HepG2 (cell line): Measurements from ENCODE around the gene FAHD1. TPM values are rescaled to one million over a fixed set of nuclear protein-coding genes. Genes with fewer than 3 reads are reported as not detected.

Experiments used
- GLI4 ChIP-seq: sonication (generic); formaldehyde crosslinking; IDR thresholded peaks from 2 replicates; pipeline ENCODE4 v1.5.1; 2020; ENCODE audit warnings: missing genetic modification reagents, mild to moderate bottlenecking, moderate library complexity, borderline replicate concordance
- HNF1A ChIP-seq, 2 experiments: sonication (generic) in 1 of 2; formaldehyde crosslinking in 1 of 2; IDR thresholded peaks; 2 replicates each; pipeline versions ENCODE4 v1.4.0 to v1.6.1; 2016 to 2020; ENCODE audit warnings: borderline replicate concordance in 1 of 2, low read depth in 1 of 2, mild to moderate bottlenecking in 1 of 2, missing genetic modification reagents in 1 of 2
- IRF1 ChIP-seq: sonication (generic); formaldehyde crosslinking; IDR thresholded peaks from 2 replicates; pipeline ENCODE4 v1.4.0; 2020; ENCODE audit warnings: low read depth, mild to moderate bottlenecking, missing genetic modification reagents
- IRX3 ChIP-seq: sonication (generic); formaldehyde crosslinking; IDR thresholded peaks from 2 replicates; pipeline ENCODE4 v1.8.1; 2023; ENCODE audit warnings: mild to moderate bottlenecking, low read depth, missing genetic modification reagents, borderline replicate concordance
- polyA plus RNA-seq, 8 experiments: library from polyadenylated mRNA; depleted of rRNA in 3 of 8; stranded (reverse) in 7 of 8; unstranded in 1 of 8; fragments of >200 nt; fragmentation: Illumina TruSeq in 4 of 8; extraction: Trizol in 4 of 8; gene quantifications; 2 replicates each; pipeline versions ENCODE4 v1.2.1 to v1.2.3, GENCODE V29; 2011 to 2016; ENCODE audit warnings: low read depth in 4 of 8, missing spikeins in 1 of 8, mixed read lengths in 1 of 8; ENCODE audit not compliant: insufficient read depth in 1 of 8
- total RNA-seq, 5 experiments: library from RNA; depleted of rRNA; stranded (reverse); fragments of >200 nt; fragmentation: Illumina TruSeq; extraction: Trizol; gene quantifications; 2 replicates each; pipeline ENCODE4 v1.2.3, GENCODE V29; 2016; ENCODE audit warnings: low read depth in 1 of 5
- TF ChIP-seq, protein P1 (sequence below): sonication (generic); formaldehyde crosslinking; IDR thresholded peaks from 2 replicates; pipeline ENCODE4 v1.5.0; 2020; ENCODE audit warnings: mild to moderate bottlenecking, missing genetic modification reagents
- TF ChIP-seq, protein P2 (sequence below): sonication (generic); formaldehyde crosslinking; IDR thresholded peaks from 2 replicates; pipeline ENCODE4 v1.8.0; 2022; ENCODE audit warnings: missing genetic modification reagents, low read depth, mild to moderate bottlenecking, borderline replicate concordance
- TF ChIP-seq, protein P3 (sequence below): sonication (generic); formaldehyde crosslinking; IDR thresholded peaks from 2 replicates; pipeline ENCODE4 v1.4.0; 2020; ENCODE audit warnings: mild to moderate bottlenecking, missing genetic modification reagents

Gene FAHD1
- total and polyA plus RNA-seq, 2 of the 13 experiments (the other 11 are each of a cell fraction or from before 2014, with no cell fraction given) = 39.0 to 45.3 TPM

DNA sequence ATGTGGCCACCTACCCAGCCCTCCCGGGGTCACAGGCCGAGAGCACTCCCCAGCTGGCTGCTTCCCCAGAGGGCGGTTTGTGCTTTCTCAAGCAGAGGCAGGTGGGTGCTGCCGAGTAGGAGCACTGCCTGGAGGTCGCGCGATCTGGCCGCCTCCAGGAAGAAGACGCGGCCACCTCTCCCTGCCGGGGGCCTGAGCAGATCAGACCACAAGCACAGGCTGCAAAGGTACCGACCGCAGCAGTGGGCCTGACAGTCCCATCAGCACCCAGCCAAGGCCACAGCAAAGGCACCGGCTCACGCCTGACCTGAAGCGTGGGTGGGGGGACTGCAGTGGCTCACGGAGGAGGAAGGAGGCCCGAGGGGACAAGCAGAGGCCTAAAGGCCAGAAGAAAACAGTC, 18.3 kb upstream of the FAHD1 start (continued):
- TF ChIP-seq, protein P1, sequence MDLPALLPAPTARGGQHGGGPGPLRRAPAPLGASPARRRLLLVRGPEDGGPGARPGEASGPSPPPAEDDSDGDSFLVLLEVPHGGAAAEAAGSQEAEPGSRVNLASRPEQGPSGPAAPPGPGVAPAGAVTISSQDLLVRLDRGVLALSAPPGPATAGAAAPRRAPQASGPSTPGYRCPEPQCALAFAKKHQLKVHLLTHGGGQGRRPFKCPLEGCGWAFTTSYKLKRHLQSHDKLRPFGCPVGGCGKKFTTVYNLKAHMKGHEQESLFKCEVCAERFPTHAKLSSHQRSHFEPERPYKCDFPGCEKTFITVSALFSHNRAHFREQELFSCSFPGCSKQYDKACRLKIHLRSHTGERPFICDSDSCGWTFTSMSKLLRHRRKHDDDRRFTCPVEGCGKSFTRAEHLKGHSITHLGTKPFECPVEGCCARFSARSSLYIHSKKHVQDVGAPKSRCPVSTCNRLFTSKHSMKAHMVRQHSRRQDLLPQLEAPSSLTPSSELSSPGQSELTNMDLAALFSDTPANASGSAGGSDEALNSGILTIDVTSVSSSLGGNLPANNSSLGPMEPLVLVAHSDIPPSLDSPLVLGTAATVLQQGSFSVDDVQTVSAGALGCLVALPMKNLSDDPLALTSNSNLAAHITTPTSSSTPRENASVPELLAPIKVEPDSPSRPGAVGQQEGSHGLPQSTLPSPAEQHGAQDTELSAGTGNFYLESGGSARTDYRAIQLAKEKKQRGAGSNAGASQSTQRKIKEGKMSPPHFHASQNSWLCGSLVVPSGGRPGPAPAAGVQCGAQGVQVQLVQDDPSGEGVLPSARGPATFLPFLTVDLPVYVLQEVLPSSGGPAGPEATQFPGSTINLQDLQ (CRISPR knock-in tag) = no peak
- TF ChIP-seq IRX3 (CRISPR knock-in tag) = no peak
- TF ChIP-seq, protein P2, sequence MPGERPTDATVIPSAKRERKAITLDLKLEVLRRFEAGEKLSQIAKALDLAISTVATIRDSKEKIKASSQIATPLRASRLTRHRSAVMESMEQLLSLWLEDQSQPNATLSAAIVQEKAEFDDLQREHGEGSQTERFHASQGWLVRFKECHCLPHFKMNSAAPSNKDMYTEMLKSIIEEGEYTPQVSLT (CRISPR knock-in tag) = no peak
- TF ChIP-seq GLI4 = no peak
- TF ChIP-seq IRF1 = no peak
- TF ChIP-seq, protein P3, sequence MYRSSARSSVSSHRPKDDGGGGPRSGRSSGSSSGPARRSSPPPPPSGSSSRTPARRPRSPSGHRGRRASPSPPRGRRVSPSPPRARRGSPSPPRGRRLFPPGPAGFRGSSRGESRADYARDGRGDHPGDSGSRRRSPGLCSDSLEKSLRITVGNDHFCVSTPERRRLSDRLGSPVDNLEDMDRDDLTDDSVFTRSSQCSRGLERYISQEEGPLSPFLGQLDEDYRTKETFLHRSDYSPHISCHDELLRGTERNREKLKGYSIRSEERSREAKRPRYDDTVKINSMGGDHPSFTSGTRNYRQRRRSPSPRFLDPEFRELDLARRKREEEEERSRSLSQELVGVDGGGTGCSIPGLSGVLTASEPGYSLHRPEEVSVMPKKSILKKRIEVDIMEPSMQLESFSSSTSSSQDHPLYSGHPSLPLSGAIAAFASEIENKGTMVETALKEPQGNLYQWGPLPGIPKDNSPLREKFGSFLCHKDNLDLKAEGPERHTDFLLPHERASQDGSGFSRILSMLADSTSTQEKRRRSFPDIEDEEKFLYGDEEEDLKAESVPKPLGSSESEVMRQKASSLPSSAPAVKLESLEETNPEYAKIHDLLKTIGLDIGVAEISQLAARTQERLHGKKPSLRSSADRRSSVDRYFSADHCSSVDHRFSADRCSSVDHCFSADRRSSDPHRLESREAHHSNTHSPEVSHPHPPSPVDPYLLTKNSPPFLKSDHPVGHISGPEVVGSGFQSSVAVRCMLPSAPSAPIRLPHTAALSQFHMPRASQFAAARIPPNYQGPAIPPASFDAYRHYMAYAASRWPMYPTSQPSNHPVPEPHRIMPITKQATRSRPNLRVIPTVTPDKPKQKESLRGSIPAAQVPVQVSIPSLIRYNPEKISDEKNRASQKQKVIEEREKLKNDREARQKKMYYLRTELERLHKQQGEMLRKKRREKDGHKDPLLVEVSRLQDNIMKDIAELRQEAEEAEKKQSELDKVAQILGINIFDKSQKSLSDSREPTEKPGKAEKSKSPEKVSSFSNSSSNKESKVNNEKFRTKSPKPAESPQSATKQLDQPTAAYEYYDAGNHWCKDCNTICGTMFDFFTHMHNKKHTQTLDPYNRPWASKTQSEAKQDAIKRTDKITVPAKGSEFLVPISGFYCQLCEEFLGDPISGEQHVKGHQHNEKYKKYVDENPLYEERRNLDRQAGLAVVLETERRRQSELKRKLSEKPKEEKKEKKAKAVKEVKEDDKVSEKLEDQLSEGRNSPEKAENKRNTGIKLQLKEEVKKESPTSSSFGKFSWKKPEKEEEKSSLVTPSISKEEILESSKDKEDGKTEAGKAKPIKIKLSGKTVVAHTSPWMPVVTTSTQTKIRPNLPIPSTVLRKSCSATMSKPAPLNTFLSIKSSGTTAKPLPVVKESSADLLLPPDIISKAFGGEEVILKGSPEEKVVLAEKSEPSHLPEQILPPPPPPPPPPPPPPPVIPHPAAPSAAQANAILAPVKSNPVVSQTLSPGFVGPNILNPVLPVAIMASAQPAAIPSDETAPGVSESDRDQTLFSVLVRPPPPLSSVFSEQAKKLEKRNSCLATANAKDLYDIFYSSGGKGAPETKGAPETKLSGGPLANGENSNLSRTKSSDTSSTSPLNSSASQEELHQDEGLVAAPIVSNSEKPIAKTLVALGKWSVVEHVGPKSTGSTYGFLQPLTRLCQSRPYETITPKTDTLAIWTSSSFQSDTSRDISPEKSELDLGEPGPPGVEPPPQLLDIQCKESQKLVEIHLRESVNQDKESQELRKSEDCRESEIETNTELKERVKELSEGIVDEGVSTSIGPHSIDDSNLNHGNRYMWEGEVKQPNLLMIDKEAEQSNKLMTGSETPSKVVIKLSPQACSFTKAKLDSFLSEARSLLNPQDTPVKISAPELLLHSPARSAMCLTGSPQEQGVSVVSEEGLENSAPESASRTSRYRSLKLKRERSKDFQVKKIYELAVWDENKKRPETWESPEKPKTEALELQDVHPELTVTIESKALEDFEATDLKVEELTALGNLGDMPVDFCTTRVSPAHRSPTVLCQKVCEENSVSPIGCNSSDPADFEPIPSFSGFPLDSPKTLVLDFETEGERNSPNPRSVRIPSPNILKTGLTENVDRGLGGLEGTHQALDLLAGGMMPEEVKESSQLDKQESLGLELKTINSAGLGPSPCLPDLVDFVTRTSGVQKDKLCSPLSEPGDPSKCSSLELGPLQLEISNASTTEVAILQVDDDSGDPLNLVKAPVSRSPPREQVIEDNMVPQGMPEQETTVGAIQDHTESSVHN (CRISPR knock-in tag) = no peak
- no peak for TF ChIP-seq HNF1A (IDR thresholded peaks at IDR 0.05; ENCODE audit: low read depth)
- no peak for TF ChIP-seq HNF1A (CRISPR knock-in tag; IDR thresholded peaks at IDR 0.05; ENCODE audit: borderline replicate concordance)
- TF ChIP-seq, all 625 proteins: peak for 0
